Keratinocyte (primary cell): Measurements from ENCODE around the gene RPL31. TPM values are rescaled to one million over a fixed set of nuclear protein-coding genes. Genes with fewer than 3 reads are reported as not detected.
A peak's percentile ranks its signal among the peaks of the same experiment; 100 is the strongest.

Experiments used
- DNase-seq: peaks from one replicate; pipeline ENCODE4 v3.0.0-alpha.2; 2011; ENCODE audit warnings: low read depth, missing footprints, low spot score
- FAIRE-seq: peaks from 2 replicates; lab custom pipeline; 2011; peaks lifted over from hg19 to GRCh38; lab: Jason Lieb, UNC
- H2AFZ ChIP-seq: 2 replicates; pipeline ENCODE4 v1.6.0; 2012; ENCODE audit warnings: low read length, control low read depth, inconsistent platforms; ENCODE audit not compliant: control insufficient read depth
- H3K27ac ChIP-seq: 2 replicates; pipeline ENCODE4 v1.5.1; 2011; ENCODE audit warnings: low read length; ENCODE audit not compliant: control insufficient read depth, insufficient read depth
- H3K27me3 ChIP-seq: 3 replicates; pipeline ENCODE4 v1.6.0; 2011; ENCODE audit warnings: low read length; ENCODE audit not compliant: control insufficient read depth, insufficient read depth; ENCODE audit errors: extremely low read depth
- H3K36me3 ChIP-seq, 2 experiments: 2 replicates in 1 of 2; 3 replicates in 1 of 2; pipeline ENCODE4 v1.5.1; 2011; ENCODE audit warnings: low read length in 2 of 2, mild to moderate bottlenecking in 1 of 2; ENCODE audit not compliant: control insufficient read depth in 2 of 2, insufficient read depth in 2 of 2; ENCODE audit errors: extremely low read depth in 1 of 2
- H3K4me1 ChIP-seq: 3 replicates; pipeline ENCODE4 v1.5.1; 2011; ENCODE audit warnings: low read length; ENCODE audit not compliant: control insufficient read depth, insufficient read depth; ENCODE audit errors: extremely low read depth
- H3K4me2 ChIP-seq: 3 replicates; pipeline ENCODE4 v1.6.0; 2011; ENCODE audit warnings: low read depth, low read length; ENCODE audit not compliant: control insufficient read depth, insufficient read depth; ENCODE audit errors: extremely low read depth
- H3K4me3 ChIP-seq, 3 experiments: fragments of 200-600 bp in 1 of 3; sonication (generic) in 1 of 3; 2 replicates in 2 of 3; 3 replicates in 1 of 3; pipeline ENCODE4 v1.5.1; 2011 to 2016; ENCODE audit warnings: low read length in 3 of 3, mild to moderate bottlenecking in 3 of 3, control low read depth in 2 of 3, inconsistent platforms in 1 of 3, low read depth in 1 of 3, mixed read lengths in 1 of 3, mixed run types in 1 of 3, moderate library complexity in 1 of 3; ENCODE audit not compliant: control insufficient read depth in 2 of 3, insufficient read depth in 2 of 3; ENCODE audit errors: extremely low read depth in 1 of 3
- H3K79me2 ChIP-seq: 2 replicates; pipeline ENCODE4 v1.6.0; 2012; ENCODE audit warnings: low read length; ENCODE audit not compliant: control insufficient read depth, insufficient read depth
- H3K9ac ChIP-seq: 3 replicates; pipeline ENCODE4 v1.6.0; 2011; ENCODE audit warnings: low read length; ENCODE audit not compliant: control insufficient read depth, insufficient read depth; ENCODE audit errors: extremely low read depth
- H3K9me1 ChIP-seq: 3 replicates; pipeline ENCODE4 v1.6.0; 2011; ENCODE audit warnings: low read length; ENCODE audit not compliant: control insufficient read depth, insufficient read depth; ENCODE audit errors: extremely low read depth
- H3K9me3 ChIP-seq: 2 replicates; pipeline ENCODE4 v1.5.1; 2012; ENCODE audit warnings: low read depth, low read length; ENCODE audit not compliant: control insufficient read depth
- H4K20me1 ChIP-seq: 3 replicates; pipeline ENCODE4 v1.6.0; 2011; ENCODE audit warnings: low read length; ENCODE audit not compliant: control insufficient read depth, insufficient read depth; ENCODE audit errors: extremely low read depth
- CTCF ChIP-seq, 3 experiments: IDR thresholded peaks in 1 of 3; conservative IDR thresholded peaks in 1 of 3; optimal IDR thresholded peaks in 1 of 3; 2 replicates in 2 of 3; 3 replicates in 1 of 3; pipeline versions ENCODE3 to v1.5.1; 2011; ENCODE audit warnings: low read length in 3 of 3, mild to moderate bottlenecking in 3 of 3, moderate library complexity in 2 of 3, control low read depth in 1 of 3, inconsistent platforms in 1 of 3; ENCODE audit not compliant: insufficient read depth in 2 of 3; ENCODE audit errors: extremely low read depth in 1 of 3
- EZH2 ChIP-seq: IDR thresholded peaks from one replicate; pipeline ENCODE4 v1.6.1; 2012; ENCODE audit warnings: inconsistent platforms, mild to moderate bottlenecking, low read length, moderate library complexity
- dilution Hi-C: fragments of 300-500 bp; cut with MboI; formaldehyde crosslinking; loops from one replicate; pipeline ENCODE4 v1.7.0; 2020; ENCODE audit warnings: low sequenced_read_pairs; ENCODE audit not compliant: extremely low pct_ligation_motif_present
- polyA plus RNA-seq, 5 experiments: library from polyadenylated mRNA; depleted of rRNA in 3 of 5; stranded (reverse) in 3 of 5; stranded (forward) in 1 of 5; unstranded in 1 of 5; fragments of >200 nt; gene quantifications; 1 replicate in 1 of 5; 2 replicates in 3 of 5; 3 replicates in 1 of 5; pipeline versions ENCODE4 v1.2.1 to v1.2.3, GENCODE V29; 2011 to 2012; ENCODE audit warnings: missing spikeins in 2 of 5, low read depth in 1 of 5, low replicate concordance in 1 of 5

Gene RPL31
- polyA plus RNA-seq, 1 donor (not counting 4 experiments of a cell fraction or from before 2014, with no cell fraction given) = 2,795 TPM

- no peak for FAIRE-seq
- dilution Hi-C loops = no loop called here
- no peak for TF ChIP-seq CTCF (optimal IDR thresholded peaks at IDR 0.05 in 1 of 3, IDR thresholded peaks at IDR 0.05 in 1 of 3, conservative IDR thresholded peaks at IDR 0.05 in 1 of 3; ENCODE audit: extremely low read depth in 1 of 3, insufficient read depth in 2 of 3, low read length in 3 of 3)
- TF ChIP-seq EZH2 = no peak
- H3K79me2 ChIP-seq = peaks cover 29% of the 10 kb centered on the region
- H3K36me3 ChIP-seq = peaks cover 19 to 22% of the 10 kb centered on the region in 2 experiments
- H3K4me1 ChIP-seq = peaks cover 21% of the 10 kb centered on the region
- no peak for DNase-seq
- H3K4me3 ChIP-seq = no peak overlapping the region
- no peak overlapping the region for H3K4me2 ChIP-seq
- no peak overlapping the region for H3K27ac ChIP-seq
- peaks cover 10% of the 10 kb centered on the region for H4K20me1 ChIP-seq
- H3K9me1 ChIP-seq = no peaks in the 10 kb centered on the region
- no peak overlapping the region for H3K9ac ChIP-seq
- no peak overlapping the region for H2AFZ ChIP-seq
- H3K27me3 ChIP-seq = no peaks in the 10 kb centered on the region
- H3K9me3 ChIP-seq = no peaks in the 10 kb centered on the region
Measured at GRCh38 chr2:100999995-101000394, 2.1 kb upstream of the RPL31 start.

DNA sequence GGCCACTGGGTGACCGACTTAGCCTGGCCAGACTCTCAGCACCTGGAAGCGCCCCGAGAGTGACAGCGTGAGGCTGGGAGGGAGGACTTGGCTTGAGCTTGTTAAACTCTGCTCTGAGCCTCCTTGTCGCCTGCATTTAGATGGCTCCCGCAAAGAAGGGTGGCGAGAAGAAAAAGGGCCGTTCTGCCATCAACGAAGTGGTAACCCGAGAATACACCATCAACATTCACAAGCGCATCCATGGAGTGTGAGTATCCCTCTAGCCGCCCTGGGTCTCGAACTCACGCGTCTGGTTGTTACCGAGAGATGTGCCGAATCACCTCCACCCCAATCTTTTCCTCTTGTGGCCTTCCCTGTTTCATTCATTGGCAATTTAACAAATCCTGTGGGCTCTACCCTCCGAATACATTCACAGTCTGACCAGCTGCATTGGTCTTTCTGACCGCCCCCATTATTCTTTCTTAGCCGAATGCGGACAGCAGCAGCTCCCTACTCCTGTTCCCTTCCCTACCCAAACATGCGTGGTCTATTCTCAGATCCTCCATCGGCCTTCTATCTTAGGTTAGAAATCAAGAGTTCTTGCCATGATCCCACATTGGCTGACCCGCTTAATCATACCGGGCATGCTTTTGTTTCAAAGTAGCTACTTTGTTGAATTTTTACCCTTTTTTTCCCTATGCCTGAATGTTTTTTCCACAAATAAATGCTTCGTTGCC is 631 bp downstream of the RPL31 start:
- Histone ChIP-seq H3K9ac (peak overlapping the region; percentile 98), H3K4me2 (peak overlapping the region; percentile 88), H3K9me3 (no peaks in the 10 kb centered on the region), H4K20me1 (peaks cover 16% of the 10 kb centered on the region), H3K4me3 (peak overlapping the region; percentile 78 to 92 (median 91)), H3K27ac (peak overlapping the region; percentile 90), H3K36me3 (peaks cover 20 to 42% of the 10 kb centered on the region in 2 experiments), H3K79me2 (peaks cover 49% of the 10 kb centered on the region), H2AFZ (no peak overlapping the region), H3K27me3 (no peaks in the 10 kb centered on the region), H3K9me1 (peaks cover 2% of the 10 kb centered on the region), H3K4me1 (peaks cover 23% of the 10 kb centered on the region)
- no peak for DNase-seq
- dilution Hi-C loops = no loop called here
- no peak for FAIRE-seq
- TF ChIP-seq EZH2 (no peak), CTCF (optimal IDR thresholded peaks at IDR 0.05 in 1 of 3, IDR thresholded peaks at IDR 0.05 in 1 of 3, conservative IDR thresholded peaks at IDR 0.05 in 1 of 3; ENCODE audit: extremely low read depth in 1 of 3, insufficient read depth in 2 of 3, low read length in 3 of 3) (no peak)
